ENCODE measurements around the gene DDX55. TPM values are rescaled to one million over a fixed set of nuclear protein-coding genes. Genes with fewer than 3 reads are reported as not detected.

The DDX55 gene
- total RNA-seq, 1 donor from 2014 or later, result 16.8 TPM

DNA sequence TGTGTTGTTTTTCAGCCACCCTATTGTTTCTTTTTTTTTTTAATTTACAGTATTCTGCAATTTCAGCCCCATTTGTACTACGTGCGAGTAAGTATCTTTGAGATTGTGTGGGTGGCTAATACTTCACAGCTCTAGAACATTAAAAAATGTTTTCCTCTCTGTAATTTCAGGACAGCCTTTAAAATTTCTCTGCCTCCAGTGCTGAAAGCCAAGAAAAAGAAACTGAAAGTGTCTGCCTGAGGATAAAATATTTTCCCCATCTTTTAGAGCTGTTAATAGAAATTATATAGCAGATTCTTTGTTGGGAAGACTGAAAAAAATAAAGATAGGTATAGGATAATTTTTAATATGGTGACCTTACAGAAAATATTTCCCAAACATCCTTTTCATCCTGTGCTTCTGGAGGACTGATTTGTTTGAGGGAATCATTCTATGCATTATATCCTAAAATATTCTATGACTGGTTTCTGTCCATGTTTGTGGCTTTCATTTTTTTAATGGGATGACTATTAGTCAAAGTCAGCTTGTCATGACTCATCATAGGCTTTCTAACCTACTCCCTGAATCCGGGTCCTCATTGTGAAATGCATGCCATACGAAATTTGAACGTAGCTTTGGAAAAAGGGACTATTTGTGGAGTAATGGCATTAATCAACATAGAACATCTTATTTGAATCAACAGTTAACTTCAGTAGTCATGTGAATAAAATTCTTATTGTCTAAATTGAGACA, 58.3 kb downstream of the DDX55 start:
- Mint-ChIP-seq H3K4me3 (ENCODE audit: unreplicated experiment) (peak overlapping the region; percentile 40), H3K9me3 (ENCODE audit: low read depth) (no peaks in the 10 kb centered on the region), H3K27ac (ENCODE audit: unreplicated experiment) (peak overlapping the region; percentile 95), H3K4me1 (ENCODE audit: low read depth) (peaks cover 27% of the 10 kb centered on the region), H3K27me3 (ENCODE audit: low read depth) (no peaks in the 10 kb centered on the region), H3K36me3 (ENCODE audit: low read depth) (peaks cover 18% of the 10 kb centered on the region)
- DNase-seq (ENCODE audit: low spot score), result no peak
- TF ChIP-seq, protein P1, sequence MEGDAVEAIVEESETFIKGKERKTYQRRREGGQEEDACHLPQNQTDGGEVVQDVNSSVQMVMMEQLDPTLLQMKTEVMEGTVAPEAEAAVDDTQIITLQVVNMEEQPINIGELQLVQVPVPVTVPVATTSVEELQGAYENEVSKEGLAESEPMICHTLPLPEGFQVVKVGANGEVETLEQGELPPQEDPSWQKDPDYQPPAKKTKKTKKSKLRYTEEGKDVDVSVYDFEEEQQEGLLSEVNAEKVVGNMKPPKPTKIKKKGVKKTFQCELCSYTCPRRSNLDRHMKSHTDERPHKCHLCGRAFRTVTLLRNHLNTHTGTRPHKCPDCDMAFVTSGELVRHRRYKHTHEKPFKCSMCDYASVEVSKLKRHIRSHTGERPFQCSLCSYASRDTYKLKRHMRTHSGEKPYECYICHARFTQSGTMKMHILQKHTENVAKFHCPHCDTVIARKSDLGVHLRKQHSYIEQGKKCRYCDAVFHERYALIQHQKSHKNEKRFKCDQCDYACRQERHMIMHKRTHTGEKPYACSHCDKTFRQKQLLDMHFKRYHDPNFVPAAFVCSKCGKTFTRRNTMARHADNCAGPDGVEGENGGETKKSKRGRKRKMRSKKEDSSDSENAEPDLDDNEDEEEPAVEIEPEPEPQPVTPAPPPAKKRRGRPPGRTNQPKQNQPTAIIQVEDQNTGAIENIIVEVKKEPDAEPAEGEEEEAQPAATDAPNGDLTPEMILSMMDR (IDR thresholded peaks at IDR 0.05), result no peak

DNA sequence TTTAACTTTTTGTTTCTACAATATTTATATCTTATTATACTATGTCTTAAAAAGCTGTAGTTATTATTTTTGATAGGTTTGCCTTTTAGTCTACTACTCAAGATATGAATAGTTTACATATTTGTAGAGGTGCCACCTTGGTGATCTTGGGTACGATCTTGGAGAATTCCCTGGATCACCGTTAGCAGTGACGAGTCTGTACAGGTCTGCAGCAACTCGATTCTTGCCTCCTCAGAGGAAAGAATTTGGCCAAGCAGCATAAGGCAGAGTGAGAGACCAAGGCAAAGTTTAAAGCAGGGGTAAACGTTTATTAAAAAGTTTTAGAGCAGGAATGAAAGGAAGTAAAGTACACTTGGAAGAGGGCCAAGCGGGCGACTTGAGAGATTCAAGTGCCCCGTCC, 65.9 kb downstream of the DDX55 start:
- Mint-ChIP-seq H3K36me3 (ENCODE audit: low read depth) (peaks cover 9% of the 10 kb centered on the region), H3K27ac (ENCODE audit: unreplicated experiment) (no peak overlapping the region), H3K9me3 (ENCODE audit: low read depth) (no peaks in the 10 kb centered on the region), H3K4me1 (ENCODE audit: low read depth) (peaks cover 14% of the 10 kb centered on the region), H3K27me3 (ENCODE audit: low read depth) (no peaks in the 10 kb centered on the region), H3K4me3 (ENCODE audit: unreplicated experiment) (no peak overlapping the region)
- TF ChIP-seq, protein P1 (IDR thresholded peaks at IDR 0.05), result no peak
- no peak for DNase-seq (ENCODE audit: low spot score)

Other genes with a start within 250 kb of the DDX55 start
- 33.5 to 37.7 TPM (median 37.3 TPM) in 3 replicates for gene SBNO1, start 237.3 kb upstream of the DDX55 start, total RNA-seq
- 43.8 to 49.5 TPM (median 47.1 TPM) in 3 replicates for gene KMT5A, start 218.0 kb upstream of the DDX55 start, total RNA-seq
- gene RILPL2, start 165.4 kb upstream of the DDX55 start, total RNA-seq, result 3.1 to 4.2 TPM (median 3.8 TPM) in 3 replicates
- gene SNRNP35, start 144.0 kb upstream of the DDX55 start, total RNA-seq, result 8.2 to 19.3 TPM (median 9.2 TPM) in 3 replicates
- 34.6 to 41.6 TPM (median 39.5 TPM) in 3 replicates for gene RILPL1, start 68.4 kb upstream of the DDX55 start, total RNA-seq
- 336 to 386 TPM (median 340 TPM) in 3 replicates for gene TMED2, start 17.5 kb upstream of the DDX55 start, total RNA-seq
- 37.4 to 59.5 TPM (median 39.5 TPM) in 3 replicates for gene EIF2B1, start 31.6 kb downstream of the DDX55 start, total RNA-seq
- 27.5 to 32.9 TPM (median 28.8 TPM) in 3 replicates for gene GTF2H3, start 31.7 kb downstream of the DDX55 start, total RNA-seq
- 8.6 to 16.1 TPM (median 9.1 TPM) in 3 replicates for gene TCTN2, start 69.0 kb downstream of the DDX55 start, total RNA-seq
- gene ATP6V0A2, start 110.3 kb downstream of the DDX55 start, total RNA-seq, result 29.6 to 39.5 TPM (median 32.7 TPM) in 3 replicates
- gene DNAH10, start 160.2 kb downstream of the DDX55 start, total RNA-seq, result 0.46 to 1.2 TPM (median 0.95 TPM) in 3 replicates